Measurements from ENCODE around the gene HARS1.
A peak's percentile ranks its signal among the peaks of the same experiment; 100 is the strongest.
"Not testable (repeated sequence)": the region's sequence is repeated elsewhere in the genome, so short reads cannot be mapped to it uniquely, and the experiment has no call there.

Gene HARS1

DNA sequence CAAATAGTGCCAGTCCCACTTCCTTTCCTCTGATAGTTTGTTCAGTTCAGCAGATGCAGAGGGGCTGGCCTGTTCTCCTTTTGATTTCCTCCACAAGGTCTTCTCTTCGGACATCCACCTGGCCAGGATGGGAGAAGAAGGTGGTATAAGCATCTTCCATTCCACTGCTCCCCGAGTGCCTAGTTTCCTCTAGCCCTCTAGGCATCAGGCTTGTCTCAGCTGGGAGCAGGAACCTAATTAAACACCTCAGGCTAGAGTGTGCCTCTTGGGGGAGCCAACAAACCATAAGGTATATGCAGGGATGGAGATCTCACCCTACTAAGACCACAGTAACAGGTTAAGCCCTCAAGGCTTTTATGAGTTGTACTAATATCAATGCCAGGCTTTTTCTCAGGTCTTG lies 17.0 kb downstream of the HARS1 start:
- no peak for DNase-seq

DNA sequence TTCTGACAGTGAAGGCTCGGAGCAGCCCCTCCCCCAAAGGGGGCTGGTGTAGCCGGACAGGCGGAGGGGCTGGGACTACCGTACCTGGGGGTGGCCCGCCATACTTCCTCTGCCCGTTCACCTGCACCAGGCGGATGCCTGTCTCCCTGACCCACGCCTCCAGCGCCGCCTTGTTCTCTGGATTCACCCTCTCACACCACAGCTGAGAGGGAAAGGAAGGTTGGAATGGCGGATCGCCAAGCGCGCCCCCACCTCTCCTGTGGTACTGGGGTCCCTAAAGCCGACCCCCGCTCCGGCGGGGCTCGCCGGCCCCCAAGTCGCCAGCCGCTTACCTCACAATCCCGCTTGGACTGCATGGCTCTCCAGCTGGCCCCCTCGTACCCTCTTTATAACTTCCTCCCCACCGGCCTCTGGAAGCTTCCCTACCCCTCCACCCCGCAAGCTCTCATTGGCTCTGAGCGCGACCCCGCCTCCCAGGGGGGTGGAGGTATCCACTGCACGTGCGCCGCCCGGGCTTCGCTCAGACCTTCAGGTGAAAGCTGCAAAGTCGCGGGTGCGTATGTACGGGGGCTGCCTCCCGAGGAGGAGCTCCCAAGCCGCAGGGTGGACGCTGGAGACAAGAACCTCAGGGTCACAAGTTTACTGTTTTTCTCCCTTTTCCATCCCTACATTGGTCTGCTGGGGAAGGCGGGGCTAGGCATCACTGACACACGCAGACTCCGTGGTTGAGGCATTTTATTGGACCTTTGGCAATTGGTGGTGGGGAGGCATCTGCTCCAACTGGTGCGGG lies 17.8 kb downstream of the HARS1 start, which contains the start of gene DND1:
Gene DND1 (minus strand): TSS at position 390 of the 790 bp plus-strand sequence. CDS start 34 bp downstream, at position 356.
- no peak for DNase-seq

DNA sequence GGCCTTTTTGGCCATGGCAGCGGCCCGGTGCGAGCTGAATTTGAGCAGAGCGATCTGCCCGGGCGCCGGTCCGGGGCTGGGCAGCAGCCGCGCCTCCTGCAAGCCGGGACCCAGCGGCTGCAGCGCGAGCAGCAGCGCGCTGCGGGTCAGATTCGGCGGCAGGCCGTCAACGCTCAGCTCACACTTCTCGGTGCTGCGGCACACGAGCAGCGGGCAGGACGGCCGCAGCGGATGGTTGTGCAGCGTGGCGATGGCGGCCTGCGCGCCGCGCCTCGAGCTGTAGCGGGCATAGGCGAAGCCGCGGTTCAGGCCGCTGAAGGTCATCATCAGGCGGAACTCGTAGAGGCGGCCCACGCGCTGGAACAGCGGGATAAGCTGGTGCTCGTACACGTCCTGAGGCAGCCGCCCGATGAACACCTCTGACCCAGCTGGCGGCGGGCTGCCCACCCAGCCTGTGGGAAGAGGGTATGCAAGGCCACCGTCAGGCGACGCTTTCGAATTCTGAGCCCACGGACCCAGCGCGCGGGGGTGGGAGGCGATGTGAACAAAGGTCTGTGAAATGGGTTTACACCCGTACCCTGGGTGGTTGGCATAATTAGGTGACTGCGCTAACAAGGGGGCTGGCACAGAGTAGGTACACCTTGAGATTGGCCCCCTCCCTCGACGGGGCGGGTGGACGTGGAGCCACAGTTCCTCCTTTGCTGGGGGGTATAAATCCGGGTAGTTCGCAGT lies 18.5 kb downstream of the HARS1 start:
- no peak for DNase-seq

DNA sequence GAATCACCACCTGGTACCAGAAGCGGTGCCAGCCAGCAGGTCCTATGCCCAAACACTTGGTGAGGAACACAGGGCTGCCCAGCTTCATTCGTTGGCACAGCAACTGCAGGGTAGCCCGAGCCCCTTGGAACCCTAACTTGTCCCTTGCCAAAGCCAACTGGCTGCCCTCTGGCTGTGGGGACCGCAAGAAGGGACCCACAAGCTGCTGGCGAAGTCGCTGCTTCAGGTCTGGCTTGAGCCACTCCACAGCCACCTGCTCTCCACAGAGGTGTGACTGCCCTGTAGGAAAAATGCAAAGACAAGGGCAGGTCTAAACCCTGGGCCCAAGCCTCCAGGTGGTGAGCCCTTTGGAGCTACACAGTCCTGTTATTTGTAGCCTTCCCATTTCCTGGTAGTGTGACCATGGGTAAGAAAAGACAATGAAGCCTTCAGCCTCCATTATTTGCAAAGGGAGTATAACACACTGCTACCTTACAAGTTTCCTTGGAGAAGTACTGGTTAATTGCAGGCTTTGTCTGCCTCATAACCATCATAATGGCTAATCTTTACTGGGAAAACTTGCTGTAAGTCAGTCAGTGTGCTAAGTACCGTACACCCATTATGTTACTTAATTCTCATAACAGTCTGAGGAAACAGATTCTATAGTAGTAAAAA lies 19.6 kb downstream of the HARS1 start:
- DNase-seq: no peak

DNA sequence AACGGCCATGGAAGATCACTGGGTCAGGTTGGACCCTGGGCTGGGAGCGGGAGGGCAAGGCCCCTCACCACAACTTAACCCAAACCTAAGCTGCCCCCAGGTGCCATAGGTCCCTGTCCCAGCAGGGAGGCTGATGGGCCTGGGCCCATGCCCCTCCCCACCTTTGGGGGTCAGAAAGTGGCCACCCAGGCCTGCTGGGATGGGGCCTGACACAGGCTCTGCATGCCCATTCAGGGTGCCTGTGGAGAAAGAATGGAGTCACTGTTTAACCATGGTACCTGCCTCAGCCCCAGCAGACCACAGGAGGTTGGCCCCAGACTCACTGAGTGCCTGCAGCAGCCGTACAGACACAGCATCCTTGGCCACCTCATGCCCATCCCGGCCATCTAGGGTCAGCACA lies 20.1 kb downstream of the HARS1 start:
- not testable (repeated sequence) for DNase-seq

DNA sequence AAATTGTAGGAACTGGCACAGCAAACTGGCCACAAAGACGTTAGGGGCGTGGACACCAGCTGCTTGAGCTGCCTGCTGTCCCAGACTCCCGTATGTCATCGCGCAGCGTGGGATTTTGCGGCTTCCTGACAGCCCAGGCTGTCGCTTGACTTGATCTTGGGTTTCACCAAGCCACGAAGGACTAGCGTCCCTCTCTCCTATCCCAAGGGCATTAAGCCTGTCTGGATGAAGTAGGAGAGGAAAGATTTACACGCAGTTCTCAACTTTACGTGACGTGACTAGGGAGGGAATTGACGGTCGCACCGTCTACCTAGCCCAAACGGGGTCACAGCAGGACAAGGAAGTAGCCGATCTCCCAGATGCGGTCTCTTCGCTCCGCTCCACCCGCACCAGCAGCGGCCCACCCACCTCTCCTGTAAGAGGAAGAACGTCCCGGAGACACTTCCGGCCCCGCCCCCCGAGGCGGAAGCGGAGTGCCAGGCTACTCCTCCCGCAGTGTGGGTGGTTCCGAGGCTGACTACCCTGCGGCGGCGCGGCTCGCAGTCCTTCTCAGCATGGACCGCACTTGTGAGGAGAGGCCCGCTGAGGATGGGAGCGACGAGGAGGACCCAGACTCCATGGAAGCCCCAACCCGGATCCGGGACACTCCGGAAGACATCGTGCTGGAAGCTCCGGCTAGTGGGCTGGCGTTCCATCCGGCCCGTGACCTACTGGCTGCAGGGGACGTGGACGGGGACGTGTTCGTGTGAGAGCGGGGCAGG lies 26.6 kb downstream of the HARS1 start, which contains the start of gene WDR55:
Gene WDR55 (plus strand): TSS at position 546 of the 761 bp plus-strand sequence. CDS start 9 bp downstream, at position 555.
- peak; percentile 82 for DNase-seq

DNA sequence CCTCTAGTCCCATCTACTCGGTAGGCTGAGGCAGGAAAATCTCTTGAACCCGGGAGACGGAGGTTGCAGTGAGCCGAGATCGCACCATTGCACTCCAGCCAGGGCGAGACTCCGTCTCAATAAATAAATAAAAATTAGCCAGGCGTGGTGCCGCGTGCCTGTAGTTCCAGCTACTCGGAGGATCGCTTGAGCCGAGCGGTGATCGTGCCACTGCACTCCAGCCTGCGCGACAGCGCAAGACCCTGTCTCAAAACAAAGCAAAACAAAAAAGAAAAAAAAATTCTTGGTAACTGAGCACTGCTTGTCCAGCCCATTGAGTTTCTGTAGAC lies 27.2 kb downstream of the HARS1 start:
- no peak for DNase-seq

DNA sequence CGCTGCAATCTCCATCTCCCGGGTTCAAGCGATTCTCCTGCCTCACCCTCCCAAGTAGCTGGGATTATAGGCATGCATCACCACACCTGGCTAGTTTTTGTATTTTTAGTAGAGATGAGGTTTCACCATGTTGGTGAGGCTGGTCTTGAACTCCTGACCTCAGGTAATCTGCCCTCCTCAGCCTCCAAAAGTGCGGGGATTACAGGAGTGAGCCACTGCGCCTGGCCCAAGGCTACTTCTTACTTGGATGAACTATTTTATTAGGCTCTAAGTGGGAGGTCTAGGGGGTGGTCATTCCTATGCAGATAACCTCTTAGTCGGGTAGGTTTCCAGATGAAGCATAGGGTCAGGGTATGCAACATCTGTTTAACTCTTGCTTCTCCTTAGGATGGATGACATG lies 30.8 kb downstream of the HARS1 start:
- not testable (repeated sequence) for DNase-seq

DNA sequence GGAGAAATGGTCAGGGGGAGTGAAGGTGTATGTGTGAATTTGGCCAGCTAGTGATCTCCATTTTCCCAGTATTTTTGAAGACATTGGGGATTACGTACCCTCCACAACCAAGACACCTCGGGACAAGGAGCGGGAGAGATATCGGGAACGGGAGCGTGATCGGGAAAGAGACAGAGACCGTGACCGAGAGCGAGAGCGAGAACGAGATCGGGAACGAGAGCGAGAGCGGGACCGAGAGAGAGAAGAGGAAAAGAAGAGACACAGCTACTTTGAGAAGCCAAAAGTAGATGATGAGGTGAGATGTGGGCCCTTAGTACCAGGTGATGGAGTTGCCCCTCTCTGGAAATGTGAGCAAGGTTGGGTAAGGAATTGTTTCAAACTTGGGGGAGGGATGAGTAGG lies 32.3 kb downstream of the HARS1 start:
- no peak for DNase-seq

DNA sequence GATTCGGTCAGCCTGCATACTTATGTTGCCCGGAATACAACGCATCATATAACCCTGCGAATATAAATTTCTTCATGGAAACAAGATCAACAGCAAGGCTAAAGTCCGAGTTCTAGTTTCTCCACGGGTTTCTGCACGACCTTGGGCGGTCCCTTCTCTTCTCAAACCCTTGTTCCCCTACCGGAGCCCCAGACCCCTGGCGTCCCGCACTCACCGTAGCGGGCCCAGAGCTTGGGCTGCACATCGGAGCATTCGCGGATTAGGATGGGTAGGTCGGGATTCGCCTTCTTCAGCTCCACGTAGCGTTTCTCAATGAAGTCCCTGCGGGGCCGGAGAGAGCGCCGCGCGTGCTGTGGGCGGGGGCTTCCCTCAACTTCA lies 44.1 kb downstream of the HARS1 start:
- DNase-seq: no peak

DNA sequence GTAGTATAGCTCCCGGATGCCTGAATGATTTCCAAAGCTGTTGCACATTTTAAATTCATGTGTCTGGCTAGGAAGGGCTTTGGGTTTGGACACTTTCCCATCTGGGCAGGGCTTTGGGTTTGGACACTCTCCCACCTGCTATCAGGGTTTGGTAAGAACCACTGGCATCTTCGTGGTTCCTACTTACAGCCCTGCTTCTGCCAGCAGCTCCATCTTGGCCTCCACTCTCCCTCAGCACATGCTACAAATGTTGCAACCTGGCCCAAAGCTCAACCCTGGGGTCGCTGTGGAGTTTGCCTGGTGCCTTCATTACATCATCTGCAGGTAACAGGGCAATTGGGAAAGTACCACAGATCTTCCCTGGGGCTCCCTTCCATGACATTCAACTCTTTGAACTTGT lies 48.5 kb downstream of the HARS1 start:
- no peak for DNase-seq

DNA sequence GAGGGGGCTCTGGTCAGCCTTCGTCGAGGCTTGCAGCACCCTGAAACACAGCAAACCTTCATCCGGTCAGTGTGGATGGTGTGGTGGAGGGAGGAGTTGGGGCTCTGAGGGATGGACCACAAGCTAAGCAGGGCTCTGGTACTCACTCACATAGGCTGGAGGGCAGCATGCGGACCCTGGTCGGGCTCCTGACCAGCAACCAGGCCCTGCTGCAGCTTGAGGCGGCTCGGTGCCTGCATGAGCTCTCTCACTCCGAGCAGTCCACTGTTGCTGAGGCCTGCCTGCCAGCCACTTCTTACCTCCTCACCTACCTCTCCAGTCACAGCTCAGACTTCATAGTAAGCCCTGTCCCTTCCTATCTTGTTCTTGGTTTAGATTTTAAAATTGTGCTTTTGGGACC lies 49.5 kb downstream of the HARS1 start:
- DNase-seq: no peak

DNA sequence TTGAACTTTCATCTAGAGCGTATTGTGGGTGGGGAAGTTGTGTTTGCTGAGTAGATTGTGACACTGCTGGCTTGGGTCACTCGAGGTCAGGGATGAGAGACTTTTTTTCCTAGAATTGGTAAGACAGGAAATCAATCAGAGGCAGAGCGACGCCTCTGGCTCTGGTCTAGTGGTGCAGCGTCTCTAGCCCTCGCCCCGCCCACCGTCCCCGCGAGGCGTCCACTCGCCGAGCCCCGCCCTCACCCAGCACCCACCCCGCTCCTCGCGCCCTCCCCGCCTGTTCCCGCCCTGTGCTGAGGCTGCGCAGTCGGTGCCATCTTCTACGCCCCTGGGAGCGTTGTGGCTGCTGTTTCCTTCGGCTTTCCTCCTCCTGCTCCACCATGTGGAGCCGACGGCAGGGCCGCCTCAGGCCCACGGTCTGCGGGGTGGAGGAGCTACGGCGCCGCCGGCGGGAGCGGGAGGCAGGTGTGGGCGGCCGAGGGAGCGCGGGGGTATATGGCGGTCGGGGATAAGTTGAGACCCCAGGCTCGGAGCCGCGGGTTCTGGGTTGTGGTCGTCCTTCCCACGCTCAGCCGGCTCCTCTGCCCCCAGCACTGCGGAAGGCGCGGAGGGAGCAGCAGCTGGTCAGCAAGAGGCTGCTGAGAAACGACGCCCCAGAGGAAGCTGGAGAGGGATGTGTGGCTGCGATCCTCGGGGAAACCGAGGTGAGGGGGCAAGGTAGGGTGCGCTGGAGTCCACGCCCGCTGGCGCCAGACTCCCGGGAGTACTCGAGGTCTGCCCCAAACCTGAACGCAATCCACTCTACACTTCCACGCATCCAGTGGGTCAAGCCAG lies 51.8 kb downstream of the HARS1 start, which contains the start of gene TMCO6:
Gene TMCO6 (plus strand): TSS at position 304 of the 834 bp plus-strand sequence. CDS start 77 bp downstream, at position 381.
- peak; percentile 91 for DNase-seq

DNA sequence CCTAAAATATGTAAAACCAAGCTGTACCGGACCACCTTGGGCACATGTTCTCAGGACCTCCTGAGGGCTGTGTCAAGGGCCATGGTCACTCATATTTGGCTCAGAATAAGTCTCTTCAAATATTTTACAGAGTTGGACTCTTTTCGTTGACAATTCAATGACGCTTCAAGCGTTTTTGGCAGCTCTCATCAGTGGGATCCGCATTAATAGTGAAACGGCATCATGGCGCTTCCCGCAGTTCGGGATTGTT lies 52.3 kb downstream of the HARS1 start:
- not testable (repeated sequence) for DNase-seq

DNA sequence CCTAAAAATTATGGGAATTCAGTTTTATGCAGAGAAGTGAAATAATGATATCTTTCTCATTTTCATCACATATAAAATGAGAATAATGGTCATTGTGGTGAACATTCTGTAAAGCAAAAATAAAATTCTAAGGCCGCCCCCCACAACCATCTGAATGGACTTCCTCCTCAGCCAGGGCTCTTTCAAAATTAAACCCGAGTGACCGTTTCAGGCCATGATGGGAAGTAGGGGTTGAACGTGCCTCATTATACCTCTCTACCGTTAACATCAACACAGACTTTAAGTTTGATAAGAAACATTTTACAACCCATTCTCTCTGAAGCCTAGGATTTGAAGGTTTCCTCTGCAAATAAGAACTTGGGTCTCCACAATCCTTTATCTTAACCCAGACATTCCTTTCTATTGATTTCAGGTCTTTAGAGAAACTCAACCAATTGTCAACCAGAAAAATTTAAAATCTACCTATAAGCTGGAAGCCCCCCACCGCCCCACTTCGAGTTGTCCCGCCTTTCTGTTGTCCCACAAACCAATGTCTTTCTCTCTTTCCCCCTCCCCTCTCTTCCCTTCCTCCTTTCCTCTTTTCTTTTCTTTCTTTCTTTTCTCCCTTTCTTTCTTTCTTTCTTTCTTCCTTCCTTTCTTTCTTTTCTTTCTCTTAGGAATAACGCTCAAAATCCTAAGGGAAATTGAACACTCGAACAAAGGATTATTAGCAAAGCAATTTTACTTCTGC lies 53.6 kb downstream of the HARS1 start:
- DNase-seq: no peak

DNA sequence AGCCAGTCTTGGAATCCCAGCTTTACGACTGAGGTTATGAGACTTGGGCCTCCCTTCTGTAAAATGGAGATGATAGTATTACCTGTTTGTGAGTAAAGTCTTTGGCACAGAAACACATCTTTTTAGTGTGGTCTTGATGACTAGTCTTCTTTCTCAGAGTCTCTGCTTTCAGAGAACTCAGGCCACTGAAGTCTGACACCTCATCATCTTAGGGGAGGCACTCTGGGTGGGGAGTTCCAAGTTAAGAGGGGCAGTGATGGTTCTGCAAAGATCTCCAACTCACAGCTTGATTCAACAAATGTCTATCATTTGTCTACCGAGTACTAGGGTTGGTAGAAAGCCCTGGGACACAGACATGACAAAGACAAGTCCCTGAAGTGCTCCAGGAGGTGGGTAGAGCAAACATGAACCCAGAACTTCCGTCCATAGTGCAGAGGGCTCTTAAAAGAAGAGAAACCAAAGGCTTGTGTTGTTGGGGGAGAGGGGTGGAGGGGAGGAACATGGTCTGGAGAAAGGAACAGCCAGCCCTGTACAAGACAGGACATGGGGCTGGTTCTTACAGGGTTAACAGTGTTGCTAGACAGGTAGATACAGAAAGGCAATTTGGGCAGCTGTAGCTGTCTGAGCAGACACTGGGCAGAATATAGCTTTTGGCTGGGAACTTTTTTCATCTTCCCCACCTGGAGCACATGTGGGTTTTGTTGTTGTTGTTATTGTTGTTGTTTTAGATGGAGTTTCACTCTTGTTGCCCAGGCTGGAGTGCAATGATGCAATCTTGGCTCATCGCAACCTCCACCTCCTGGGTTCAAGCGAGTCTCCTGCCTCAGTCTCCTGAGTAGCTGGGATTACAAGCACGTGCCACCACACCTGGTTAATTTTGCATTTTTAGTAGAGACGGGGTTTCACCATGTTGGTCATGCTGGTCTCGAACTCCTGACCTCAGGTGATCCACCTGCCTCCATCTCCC lies 55.6 kb downstream of the HARS1 start:
- no peak for DNase-seq

DNA sequence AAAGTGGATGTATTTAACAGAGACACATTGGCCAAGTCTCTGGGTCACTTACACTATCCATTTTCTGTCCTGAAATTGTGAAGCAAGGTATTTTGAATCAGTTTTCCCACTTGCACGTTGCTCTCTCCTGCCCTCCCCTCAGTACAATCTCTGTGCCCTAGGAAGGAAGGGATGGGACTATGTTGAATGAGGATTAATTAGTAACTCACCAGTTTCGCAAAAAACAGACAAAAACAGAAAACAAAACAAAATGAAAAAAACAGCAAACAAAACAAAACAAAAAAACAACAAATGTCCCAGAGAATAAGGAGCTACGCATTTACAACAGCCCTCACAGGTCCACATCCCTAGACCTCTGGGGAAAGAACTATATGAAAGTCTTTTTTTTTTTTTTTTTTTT lies 57.1 kb downstream of the HARS1 start:
- DNase-seq: no peak

DNA sequence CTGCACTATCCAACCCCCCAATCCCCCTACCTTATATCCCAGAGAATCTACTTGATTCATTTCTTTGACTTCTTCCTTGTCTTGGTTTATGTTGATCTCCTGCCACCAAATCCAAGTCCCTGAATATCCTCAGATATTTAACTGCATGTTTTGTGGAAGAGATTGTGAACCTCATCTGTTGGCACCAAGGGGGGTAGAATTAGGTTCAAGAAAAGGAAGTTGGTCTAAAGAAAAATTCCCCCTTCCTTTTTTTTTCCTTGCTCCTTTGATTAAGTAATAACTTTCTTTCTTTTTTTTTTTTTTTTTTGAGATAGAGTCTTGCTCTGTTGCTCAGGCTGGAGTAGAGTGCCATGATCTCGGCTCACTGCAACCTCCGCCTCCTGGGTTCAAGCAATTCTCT lies 57.7 kb downstream of the HARS1 start:
- DNase-seq: no peak

DNA sequence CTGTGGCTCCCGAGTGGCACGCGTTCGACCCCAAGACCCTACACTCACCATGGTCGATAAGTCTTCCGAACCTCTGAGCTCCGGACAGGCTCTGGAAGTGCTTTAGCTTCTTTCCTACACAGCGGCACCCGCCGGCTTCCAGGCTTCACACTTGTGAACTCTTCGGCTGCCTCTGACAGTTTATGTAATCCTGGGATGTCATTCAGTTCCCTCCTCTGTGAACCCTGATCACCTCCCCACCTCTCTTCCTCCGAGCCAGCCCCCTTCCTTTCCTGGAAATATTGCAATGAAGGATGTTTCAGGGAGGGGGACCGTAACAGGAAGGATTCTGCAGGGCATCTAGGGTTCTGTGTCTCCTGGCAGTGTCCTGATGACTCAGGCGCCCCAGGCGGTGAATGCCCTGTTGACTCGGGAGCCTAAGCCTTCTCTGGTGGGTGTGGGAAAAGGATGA lies 58.1 kb downstream of the HARS1 start, which contains the start of gene CD14:
Gene CD14 (minus strand): TSS at position 155 of the 451 bp plus-strand sequence. CDS start 104 bp downstream, at position 51.
- DNase-seq: no peak
